Mesodermal cell (in vitro differentiated cells): ENCODE data around the gene ISG20.

Source experiments
- H3K27ac ChIP-seq: 2 replicates; pipeline ENCODE4 v1.7.0; 2013; ENCODE audit warnings: mild to moderate bottlenecking, low read depth, low read length, moderate library complexity; ENCODE audit not compliant: severe bottlenecking
- H3K36me3 ChIP-seq: 2 replicates; pipeline ENCODE4 v1.7.1; 2013; ENCODE audit warnings: mild to moderate bottlenecking, low read length, moderate library complexity; ENCODE audit not compliant: control insufficient read depth, insufficient read depth
- H3K4me1 ChIP-seq: one replicate; pipeline ENCODE4 v1.7.1; 2013; ENCODE audit warnings: mild to moderate bottlenecking, low read length; ENCODE audit not compliant: insufficient read depth, control insufficient read depth, poor library complexity, severe bottlenecking
- H3K4me3 ChIP-seq: 2 replicates; pipeline ENCODE4 v1.7.0; 2013; ENCODE audit warnings: low read length, control low read depth, mild to moderate bottlenecking; ENCODE audit not compliant: insufficient read depth, poor library complexity, severe bottlenecking; ENCODE audit errors: extremely low read depth
- H3K9me3 ChIP-seq: 2 replicates; pipeline ENCODE4 v1.7.1; 2013; ENCODE audit warnings: mild to moderate bottlenecking, low read length, moderate library complexity; ENCODE audit not compliant: control insufficient read depth
- WGBS, 2 experiments: methylation state at CpG; one replicate each; pipeline ENCODE4 v1.1.5; 2013; ENCODE audit warnings: missing lambda C conversion rate in 2 of 2; ENCODE audit not compliant: insufficient coverage in 2 of 2; 5-methylcytosine and 5-hydroxymethylcytosine counted together

Gene ISG20

DNA sequence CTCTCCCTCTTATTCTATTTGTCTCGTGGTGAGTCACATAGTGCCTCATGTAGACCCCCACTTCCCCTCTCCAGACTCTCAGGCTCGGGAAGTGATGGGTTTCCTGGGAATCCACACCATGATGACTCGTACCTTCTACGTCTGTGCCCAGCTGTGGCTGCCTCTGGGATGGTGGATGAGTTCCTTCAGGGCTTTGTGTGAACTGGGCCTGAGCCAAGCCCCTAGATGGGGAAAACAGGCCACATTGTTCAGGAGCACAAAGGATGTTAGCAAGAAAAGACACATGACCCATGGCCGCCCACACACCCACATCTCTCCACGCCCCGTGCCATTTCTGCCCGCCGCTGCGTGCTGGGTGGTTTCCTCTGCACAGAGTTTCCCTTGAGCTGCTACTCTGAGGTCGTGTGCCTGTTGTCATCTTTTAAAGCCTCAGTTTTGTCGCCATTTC, 10.5 kb downstream of the ISG20 start:
- H3K27ac ChIP-seq = peak overlapping the region; percentile 93
- WGBS, 2 experiments = 77 to 86% methylated on average over 9 of the region's 12 CpGs
- H3K9me3 ChIP-seq = no peaks in the 10 kb centered on the region
- no peaks in the 10 kb centered on the region for H3K36me3 ChIP-seq
- no peak overlapping the region for H3K4me3 ChIP-seq
- peaks cover 35% of the 10 kb centered on the region for H3K4me1 ChIP-seq

DNA sequence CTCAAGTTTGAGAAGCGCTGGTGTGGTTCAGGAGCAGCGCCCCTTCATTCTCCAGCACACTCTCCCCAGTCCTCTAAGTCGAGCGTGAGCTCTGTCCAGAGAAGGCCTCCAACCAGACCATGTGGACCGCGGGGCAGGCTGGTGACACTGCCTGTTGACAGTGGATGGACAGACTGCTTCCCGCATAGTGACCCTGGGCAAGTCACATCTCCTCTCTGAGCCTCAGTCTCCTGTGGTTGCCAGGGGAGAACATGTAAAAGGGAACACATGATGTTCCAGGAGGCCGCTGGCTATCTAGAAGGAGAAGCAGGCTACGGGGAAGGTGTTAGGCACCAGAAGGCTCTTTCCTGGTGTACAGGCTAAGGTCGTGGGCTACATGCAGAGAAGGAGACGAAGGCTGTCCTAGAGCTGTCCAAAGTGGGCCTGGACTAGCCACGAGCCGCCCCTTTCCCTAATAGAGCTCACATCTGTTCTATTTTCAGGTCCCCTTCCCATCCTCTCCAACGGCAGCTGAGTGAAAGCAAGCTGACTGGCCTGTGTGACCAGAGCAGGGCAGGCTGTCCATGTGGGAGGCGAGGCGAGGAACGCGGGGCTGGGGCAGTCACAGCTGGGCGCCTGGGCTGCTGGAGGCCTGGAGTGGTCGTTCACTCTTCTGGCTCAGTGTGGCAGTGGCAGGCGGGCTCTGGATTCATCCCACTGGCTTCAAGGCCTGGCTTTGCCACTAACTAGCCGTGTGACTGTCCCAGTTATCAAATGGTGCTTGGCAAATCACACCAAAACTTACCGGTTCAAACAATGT, 11.1 kb downstream of the ISG20 start:
- H3K27ac ChIP-seq = peak overlapping the region; percentile 93
- WGBS, 2 experiments = 84 to 85% methylated on average over 18 to 20 of the region's 23 CpGs
- peaks cover 35% of the 10 kb centered on the region for H3K4me1 ChIP-seq
- no peak overlapping the region for H3K4me3 ChIP-seq
- H3K9me3 ChIP-seq = no peaks in the 10 kb centered on the region
- no peaks in the 10 kb centered on the region for H3K36me3 ChIP-seq

DNA sequence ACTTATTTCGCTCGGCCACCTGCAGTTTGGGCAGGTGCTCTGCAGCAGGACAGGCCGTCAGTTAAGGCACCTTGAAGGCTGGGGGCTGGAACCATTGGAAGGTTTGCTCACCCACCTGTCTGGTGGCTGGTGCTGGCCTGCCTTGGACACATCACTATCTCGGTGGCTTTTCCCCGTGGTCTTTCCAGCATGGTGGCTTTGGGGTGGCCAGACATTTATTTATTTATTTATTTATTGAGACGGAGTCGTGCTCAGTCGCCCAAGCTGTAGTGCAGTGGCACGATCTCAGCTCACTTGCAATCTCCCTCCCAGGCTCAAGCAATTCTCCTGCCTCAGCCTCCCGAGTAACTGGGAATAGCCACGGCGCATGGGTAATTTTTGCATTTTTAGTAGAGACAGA, 11.7 kb downstream of the ISG20 start:
- H3K27ac ChIP-seq = no peak overlapping the region
- no peaks in the 10 kb centered on the region for H3K9me3 ChIP-seq
- no peak overlapping the region for H3K4me3 ChIP-seq
- peaks cover 35% of the 10 kb centered on the region for H3K4me1 ChIP-seq
- H3K36me3 ChIP-seq = no peaks in the 10 kb centered on the region
- 96 to 98% methylated on average over 7 to 10 of the region's 12 CpGs for WGBS, 2 experiments

DNA sequence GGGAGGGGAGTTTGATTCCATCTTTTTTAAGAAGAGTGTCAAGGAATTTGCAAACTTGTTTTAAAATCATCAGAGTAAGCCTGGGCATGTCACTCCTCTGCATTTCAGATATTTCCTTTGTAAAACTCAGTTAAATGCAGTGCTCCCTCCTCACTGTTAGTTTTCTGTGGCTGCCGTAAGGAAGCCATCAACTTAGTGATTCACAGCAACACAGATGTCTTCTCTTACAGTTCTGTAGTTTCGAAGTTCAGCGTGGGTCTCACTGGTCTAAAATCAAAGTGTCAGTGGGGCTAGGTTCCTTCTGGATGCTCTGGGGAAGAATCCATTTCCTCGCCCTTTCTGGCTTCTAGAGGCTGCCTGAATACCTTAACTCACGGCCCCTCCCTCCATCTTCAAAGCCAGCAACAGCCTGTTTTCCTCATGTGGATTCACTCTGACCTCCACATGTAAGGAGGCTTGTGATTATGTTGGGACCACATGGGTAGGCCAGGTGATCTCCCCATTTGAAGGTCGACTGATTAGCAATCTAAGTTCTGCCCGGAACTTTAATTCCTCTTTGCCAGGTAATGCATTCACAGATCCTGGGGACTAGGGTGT, 12.4 kb downstream of the ISG20 start:
- Histone ChIP-seq H3K4me1 (peaks cover 35% of the 10 kb centered on the region), H3K36me3 (no peaks in the 10 kb centered on the region), H3K27ac (no peak overlapping the region), H3K4me3 (no peak overlapping the region), H3K9me3 (no peaks in the 10 kb centered on the region)
- WGBS, 2 experiments = 83 to 85% methylated on average over 5 to 6 of the region's 7 CpGs

DNA sequence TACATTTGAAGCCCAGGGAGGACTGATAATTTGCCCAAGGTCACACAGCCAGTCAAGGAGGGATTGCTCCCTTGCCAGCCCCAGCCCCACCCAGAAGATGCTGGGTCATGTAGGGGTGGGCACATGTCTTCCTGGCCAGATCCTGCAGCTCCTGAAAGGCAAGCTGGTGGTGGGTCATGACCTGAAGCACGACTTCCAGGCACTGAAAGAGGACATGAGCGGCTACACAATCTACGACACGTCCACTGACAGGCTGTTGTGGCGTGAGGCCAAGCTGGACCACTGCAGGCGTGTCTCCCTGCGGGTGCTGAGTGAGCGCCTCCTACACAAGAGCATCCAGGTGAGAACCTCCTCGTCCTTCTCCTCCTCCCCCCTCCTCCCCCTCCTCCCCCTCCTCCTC, 13.2 kb downstream of the ISG20 start:
- H3K9me3 ChIP-seq = no peaks in the 10 kb centered on the region
- 91 to 95% methylated on average over 4 to 7 of the region's 9 CpGs for WGBS, 2 experiments
- peaks cover 35% of the 10 kb centered on the region for H3K4me1 ChIP-seq
- H3K36me3 ChIP-seq = no peaks in the 10 kb centered on the region
- no peak overlapping the region for H3K27ac ChIP-seq
- H3K4me3 ChIP-seq = no peak overlapping the region

DNA sequence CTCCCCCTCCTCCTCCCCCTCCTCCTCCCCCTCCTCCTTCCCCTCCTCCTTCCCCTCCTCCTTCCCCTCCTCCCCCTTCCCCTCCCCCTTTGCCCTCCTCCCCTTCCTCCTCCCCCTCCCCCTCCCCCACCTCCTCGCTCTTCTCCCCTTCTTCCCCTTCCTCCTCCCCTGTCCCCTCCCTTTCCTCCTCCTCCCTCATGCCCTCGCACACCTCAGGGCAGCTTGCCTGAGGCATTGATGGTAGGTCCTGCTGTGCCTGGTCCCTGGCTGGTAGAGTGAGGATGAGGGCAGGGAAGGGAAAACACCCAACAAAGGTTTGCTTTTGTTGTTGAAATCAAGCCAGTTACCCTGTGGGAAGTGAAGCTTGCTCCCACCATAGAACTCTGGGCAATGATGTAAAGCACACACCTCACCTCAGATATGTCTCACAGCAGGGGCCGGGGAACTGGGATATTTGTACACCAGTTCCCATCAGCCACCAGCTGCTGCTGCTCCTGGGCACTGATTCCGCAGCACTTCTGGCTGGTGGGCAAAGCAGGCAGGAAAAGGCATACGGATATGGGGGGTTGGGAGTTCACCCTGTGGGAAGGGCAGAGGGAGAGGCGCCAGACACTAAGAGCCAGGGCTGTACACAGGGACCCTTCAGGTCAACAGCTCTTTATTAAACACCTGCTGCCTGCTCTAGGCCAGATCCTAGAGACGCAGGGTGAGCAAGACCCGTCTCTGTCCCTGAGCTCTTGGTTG, 13.8 kb downstream of the ISG20 start:
- no peak overlapping the region for H3K27ac ChIP-seq

DNA sequence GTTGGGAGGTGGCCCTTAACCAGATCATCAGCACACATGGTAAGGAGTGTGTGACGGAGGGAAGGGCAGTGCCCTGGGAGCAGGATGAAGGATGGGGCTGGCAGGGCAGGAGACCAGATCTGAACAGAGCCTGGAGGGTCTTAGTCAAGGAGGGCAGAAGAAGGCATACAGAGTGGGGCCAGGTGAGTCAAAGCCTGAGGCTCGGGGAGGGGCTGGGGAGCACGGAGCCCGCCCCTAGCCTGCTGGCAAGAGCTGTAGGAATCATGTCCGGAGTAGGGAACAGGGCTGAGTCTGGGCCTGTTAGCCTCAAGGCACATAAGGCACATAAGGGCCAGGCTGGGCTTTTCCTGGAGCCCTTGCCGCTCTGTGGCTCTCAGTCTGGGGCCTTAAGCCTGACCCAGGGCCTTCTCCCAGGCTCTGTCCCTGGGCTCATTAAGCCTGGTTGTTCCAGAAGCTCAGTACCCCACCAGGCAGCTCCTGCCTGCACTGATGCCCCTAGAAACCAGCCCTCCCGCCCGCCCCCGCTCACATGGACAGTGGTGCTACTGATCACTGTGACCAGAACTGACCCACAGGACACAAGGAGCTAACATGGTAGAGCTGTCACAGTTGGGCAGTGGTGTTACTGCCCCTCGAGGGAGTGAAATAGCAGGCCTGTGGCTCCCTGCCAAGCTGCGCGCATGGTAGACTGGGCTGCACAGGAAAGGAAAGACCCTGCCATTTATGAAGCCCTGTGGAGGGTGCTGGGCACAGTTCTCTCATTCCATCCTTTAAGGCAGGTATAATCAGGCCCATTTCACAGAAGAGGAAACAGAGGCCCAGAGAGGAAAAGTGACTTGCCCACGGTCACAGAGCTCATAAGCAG, 14.6 kb downstream of the ISG20 start:
- H3K4me1 ChIP-seq = peaks cover 26% of the 10 kb centered on the region
- H3K4me3 ChIP-seq = no peak overlapping the region
- H3K27ac ChIP-seq = no peak overlapping the region
- H3K9me3 ChIP-seq = no peaks in the 10 kb centered on the region
- no peaks in the 10 kb centered on the region for H3K36me3 ChIP-seq
- WGBS, 2 experiments = 91 to 97% methylated on average over 9 to 10 of the region's 13 CpGs

More for the DNA sequence above, 13.8 kb downstream of the ISG20 start:
- Histone ChIP-seq H3K9me3 (no peaks in the 10 kb centered on the region), H3K4me1 (peaks cover 34% of the 10 kb centered on the region), H3K4me3 (no peak overlapping the region), H3K36me3 (no peaks in the 10 kb centered on the region)
- 69 to 79% methylated on average over 2 to 5 of the region's 8 CpGs for WGBS, 2 experiments

DNA sequence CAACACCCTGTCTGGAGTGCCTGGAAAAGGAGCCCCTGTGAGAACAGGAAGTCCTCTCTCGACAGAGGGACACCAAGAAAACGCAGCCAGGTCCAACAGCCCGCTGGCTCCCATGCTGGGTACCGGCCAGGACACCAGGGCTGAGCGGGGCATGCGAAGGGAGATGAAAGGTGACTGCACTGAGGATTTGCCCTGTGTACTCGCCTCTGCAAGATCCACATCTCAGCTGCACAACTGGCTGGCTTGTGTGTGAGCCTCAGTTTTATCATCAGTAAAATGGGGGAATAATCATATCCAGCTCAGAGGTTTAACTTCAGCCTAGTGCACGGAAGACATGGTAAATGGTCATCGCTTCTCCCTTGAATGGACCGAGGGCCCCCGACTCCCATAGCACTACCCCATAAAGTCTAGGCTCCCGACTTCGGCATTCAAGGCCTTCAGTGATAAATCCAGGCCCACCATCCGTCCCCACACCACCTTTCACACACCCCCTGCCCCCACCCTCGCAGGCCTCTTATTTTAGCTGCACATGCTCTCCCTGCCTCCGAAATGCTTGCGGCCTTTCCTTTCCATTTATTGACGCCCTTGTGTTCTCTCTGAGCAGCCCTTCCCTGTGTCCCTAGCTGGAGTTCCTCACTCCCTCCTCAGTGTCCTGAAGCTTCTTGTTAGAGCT, 15.8 kb downstream of the ISG20 start:
- Histone ChIP-seq H3K9me3 (no peaks in the 10 kb centered on the region), H3K36me3 (no peaks in the 10 kb centered on the region), H3K27ac (no peak overlapping the region), H3K4me1 (peaks cover 22% of the 10 kb centered on the region), H3K4me3 (no peak overlapping the region)
- 87 to 96% methylated on average over 13 to 18 of the region's 18 CpGs for WGBS, 2 experiments

DNA sequence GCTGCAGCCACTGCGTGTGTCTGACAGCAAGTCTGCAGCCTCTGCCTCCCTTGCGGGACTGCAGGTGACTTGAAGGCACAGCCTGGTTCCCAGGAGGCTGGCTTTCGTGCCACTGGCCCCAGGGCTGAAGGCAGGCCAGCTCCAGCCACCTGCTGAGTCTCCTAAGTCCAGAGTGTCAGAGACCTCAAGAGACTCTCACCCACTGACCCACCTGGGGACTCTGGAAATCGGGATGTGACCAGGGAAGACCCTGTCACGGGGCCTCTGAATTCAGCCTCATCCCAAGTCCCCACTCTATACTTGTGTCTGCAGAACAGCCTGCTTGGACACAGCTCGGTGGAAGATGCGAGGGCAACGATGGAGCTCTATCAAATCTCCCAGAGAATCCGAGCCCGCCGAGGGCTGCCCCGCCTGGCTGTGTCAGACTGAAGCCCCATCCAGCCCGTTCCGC, 16.3 kb downstream of the ISG20 start:
- 91 to 92% methylated on average over 10 to 13 of the region's 14 CpGs for WGBS, 2 experiments

More for the DNA sequence above, 16.3 kb downstream of the ISG20 start:
- Histone ChIP-seq H3K4me1 (peaks cover 18% of the 10 kb centered on the region), H3K9me3 (no peaks in the 10 kb centered on the region), H3K36me3 (no peaks in the 10 kb centered on the region), H3K4me3 (no peak overlapping the region), H3K27ac (no peak overlapping the region)
